ENCODE measurements around the gene DGUOK.

GRCh38 chr2:74002505-74003421, 76.1 kb downstream of the DGUOK start:
- TF ChIP-seq ESRRA (IDR thresholded peaks at IDR 0.05; ENCODE audit: low read length) (no peak), KDM1A (IDR thresholded peaks at IDR 0.05; ENCODE audit: borderline replicate concordance) (no peak), CTCF (IDR thresholded peaks at IDR 0.05 in 2 of 3, conservative IDR thresholded peaks at IDR 0.05 in 1 of 3; ENCODE audit: control insufficient read depth in 2 of 3, extremely low read depth in 1 of 3, insufficient read depth in 1 of 3, low read depth in 3 of 3, low read length in 3 of 3) (no peak), RCOR1 (conservative IDR thresholded peaks at IDR 0.05; ENCODE audit: low read depth, low read length) (no peak), POLR2A (IDR thresholded peaks at IDR 0.05; ENCODE audit: low read depth, low read length) (peak; percentile 63), SMAD1 (IDR thresholded peaks at IDR 0.05; ENCODE audit: low read depth, partially characterized antibody) (no peak), ATF3 (IDR thresholded peaks at IDR 0.05; ENCODE audit: borderline replicate concordance, extremely low read depth, low read depth, low read length) (no peak), TCF7 (IDR thresholded peaks at IDR 0.05; ENCODE audit: borderline replicate concordance) (no peak)
- TF ChIP-seq, protein P1, sequence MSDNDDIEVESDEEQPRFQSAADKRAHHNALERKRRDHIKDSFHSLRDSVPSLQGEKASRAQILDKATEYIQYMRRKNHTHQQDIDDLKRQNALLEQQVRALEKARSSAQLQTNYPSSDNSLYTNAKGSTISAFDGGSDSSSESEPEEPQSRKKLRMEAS (IDR thresholded peaks at IDR 0.05; ENCODE audit: low read depth, low read length) = no peak
- TF ChIP-seq, protein P2, sequence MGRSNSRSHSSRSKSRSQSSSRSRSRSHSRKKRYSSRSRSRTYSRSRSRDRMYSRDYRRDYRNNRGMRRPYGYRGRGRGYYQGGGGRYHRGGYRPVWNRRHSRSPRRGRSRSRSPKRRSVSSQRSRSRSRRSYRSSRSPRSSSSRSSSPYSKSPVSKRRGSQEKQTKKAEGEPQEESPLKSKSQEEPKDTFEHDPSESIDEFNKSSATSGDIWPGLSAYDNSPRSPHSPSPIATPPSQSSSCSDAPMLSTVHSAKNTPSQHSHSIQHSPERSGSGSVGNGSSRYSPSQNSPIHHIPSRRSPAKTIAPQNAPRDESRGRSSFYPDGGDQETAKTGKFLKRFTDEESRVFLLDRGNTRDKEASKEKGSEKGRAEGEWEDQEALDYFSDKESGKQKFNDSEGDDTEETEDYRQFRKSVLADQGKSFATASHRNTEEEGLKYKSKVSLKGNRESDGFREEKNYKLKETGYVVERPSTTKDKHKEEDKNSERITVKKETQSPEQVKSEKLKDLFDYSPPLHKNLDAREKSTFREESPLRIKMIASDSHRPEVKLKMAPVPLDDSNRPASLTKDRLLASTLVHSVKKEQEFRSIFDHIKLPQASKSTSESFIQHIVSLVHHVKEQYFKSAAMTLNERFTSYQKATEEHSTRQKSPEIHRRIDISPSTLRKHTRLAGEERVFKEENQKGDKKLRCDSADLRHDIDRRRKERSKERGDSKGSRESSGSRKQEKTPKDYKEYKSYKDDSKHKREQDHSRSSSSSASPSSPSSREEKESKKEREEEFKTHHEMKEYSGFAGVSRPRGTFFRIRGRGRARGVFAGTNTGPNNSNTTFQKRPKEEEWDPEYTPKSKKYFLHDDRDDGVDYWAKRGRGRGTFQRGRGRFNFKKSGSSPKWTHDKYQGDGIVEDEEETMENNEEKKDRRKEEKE (IDR thresholded peaks at IDR 0.05) = no peak
- TF ChIP-seq, protein P3, sequence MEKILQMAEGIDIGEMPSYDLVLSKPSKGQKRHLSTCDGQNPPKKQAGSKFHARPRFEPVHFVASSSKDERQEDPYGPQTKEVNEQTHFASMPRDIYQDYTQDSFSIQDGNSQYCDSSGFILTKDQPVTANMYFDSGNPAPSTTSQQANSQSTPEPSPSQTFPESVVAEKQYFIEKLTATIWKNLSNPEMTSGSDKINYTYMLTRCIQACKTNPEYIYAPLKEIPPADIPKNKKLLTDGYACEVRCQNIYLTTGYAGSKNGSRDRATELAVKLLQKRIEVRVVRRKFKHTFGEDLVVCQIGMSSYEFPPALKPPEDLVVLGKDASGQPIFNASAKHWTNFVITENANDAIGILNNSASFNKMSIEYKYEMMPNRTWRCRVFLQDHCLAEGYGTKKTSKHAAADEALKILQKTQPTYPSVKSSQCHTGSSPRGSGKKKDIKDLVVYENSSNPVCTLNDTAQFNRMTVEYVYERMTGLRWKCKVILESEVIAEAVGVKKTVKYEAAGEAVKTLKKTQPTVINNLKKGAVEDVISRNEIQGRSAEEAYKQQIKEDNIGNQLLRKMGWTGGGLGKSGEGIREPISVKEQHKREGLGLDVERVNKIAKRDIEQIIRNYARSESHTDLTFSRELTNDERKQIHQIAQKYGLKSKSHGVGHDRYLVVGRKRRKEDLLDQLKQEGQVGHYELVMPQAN (conservative IDR thresholded peaks at IDR 0.05) = no peak; the same call in none of the 2 replicates

All from GM12878 (cell line).